Lower leg skin (tissue), 3 donors: Measurements from ENCODE around the gene SCMH1.

Experiments
- POLR2A ChIP-seq, 2 donors: fragments of 450-650 bp; IDR thresholded peaks; one replicate each; pipeline ENCODE4 v1.6.1; 2016 to 2017; ENCODE audit warnings: antibody characterized with exemption in 2 of 2, mild to moderate bottlenecking in 1 of 2, moderate library complexity in 1 of 2
- TF ChIP-seq, protein P1 (sequence below), 3 donors: fragments of 450-650 bp; IDR thresholded peaks; one replicate each; pipeline ENCODE4 v1.5.1; 2016; ENCODE audit warnings: antibody characterized with exemption in 3 of 3, mild to moderate bottlenecking in 3 of 3, moderate library complexity in 2 of 3

DNA sequence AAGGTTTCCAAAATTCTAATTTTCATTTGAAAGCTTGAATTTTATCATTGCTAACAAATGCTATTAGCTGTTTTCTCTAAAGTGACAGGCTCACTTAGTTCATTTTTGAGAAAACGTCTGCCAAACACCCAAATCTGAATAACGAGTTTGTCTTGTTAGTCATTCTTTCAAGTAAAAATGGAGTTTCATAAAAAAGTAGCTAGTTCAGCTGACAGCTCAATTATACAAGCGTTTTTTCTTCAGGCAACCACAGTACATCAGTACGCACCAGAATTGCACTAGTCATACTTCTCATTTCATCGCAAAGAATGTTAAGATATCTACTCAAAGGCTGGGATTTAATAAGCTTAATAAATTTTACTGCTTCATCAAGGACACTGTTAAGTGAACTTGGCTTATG lies 148.3 kb downstream of the SCMH1 start:
- no peak for TF ChIP-seq POLR2A (IDR thresholded peaks at IDR 0.05)
- TF ChIP-seq, protein P1, sequence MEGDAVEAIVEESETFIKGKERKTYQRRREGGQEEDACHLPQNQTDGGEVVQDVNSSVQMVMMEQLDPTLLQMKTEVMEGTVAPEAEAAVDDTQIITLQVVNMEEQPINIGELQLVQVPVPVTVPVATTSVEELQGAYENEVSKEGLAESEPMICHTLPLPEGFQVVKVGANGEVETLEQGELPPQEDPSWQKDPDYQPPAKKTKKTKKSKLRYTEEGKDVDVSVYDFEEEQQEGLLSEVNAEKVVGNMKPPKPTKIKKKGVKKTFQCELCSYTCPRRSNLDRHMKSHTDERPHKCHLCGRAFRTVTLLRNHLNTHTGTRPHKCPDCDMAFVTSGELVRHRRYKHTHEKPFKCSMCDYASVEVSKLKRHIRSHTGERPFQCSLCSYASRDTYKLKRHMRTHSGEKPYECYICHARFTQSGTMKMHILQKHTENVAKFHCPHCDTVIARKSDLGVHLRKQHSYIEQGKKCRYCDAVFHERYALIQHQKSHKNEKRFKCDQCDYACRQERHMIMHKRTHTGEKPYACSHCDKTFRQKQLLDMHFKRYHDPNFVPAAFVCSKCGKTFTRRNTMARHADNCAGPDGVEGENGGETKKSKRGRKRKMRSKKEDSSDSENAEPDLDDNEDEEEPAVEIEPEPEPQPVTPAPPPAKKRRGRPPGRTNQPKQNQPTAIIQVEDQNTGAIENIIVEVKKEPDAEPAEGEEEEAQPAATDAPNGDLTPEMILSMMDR (IDR thresholded peaks at IDR 0.05) = no peak
